Anterior cingulate cortex (tissue), 58 donors: ENCODE results near the gene TMUB1.

Source experiments
- DNase-seq, 58 donors: peaks; one replicate each; lab custom pipeline; 2025; lab: John Stamatoyannopoulos, UW

TMUB1 gene

GRCh38 chr7:151122276-151122675 lies 39.0 kb upstream of the TMUB1 start:
- DNase-seq = peak in 1 of 58 donors; percentile 47

- no peak for DNase-seq
Observed at GRCh38 chr7:151121380-151122170, 38.3 kb upstream of the TMUB1 start.

GRCh38 chr7:151120896-151121295 lies 37.6 kb upstream of the TMUB1 start:
- DNase-seq = peak in 37 of 58 donors; percentile 10 to 74 (median 43)

DNA sequence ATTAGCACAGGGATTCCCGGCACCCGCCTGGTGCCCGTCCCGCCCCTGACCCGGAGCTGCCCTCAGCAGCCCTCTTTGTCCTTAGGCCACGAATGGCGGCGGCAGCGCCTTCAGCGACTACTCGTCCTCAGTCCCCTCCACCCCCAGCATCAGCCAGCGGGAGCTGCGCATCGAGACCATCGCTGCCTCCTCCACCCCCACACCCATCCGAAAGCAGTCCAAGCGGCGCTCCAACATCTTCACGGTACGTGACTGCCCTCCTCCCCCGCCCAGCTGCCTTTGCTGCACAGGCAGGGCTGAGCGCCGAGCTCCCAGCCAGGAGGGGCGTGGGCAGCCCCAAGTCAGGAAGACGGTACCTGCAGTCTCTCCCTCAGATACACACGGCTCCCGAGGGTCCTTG lies 36.6 kb upstream of the TMUB1 start:
- DNase-seq = peak in 38 of 58 donors; percentile 14 to 84 (median 52)

DNA sequence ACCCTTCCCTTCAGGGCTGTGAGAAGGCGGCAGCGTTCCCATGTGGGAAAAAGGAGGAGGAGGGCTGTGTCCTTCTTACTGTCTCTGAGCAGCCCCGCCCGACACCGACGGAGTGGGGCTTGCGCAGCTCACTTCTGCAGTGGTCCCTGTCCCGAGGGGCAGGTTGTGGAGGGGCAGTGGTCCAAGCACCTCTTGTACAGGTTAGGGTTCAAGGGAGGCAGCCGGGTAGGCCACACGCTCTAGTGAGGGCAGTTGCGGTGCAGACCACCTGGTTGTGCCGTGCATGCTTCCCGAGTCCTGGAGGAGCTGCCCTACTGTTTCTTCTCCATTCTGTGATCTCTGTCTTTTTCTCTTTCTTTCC lies 35.7 kb upstream of the TMUB1 start:
- DNase-seq = no peak

- DNase-seq = no peak
Observed at GRCh38 chr7:151118108-151119054, 35.1 kb upstream of the TMUB1 start.

DNA sequence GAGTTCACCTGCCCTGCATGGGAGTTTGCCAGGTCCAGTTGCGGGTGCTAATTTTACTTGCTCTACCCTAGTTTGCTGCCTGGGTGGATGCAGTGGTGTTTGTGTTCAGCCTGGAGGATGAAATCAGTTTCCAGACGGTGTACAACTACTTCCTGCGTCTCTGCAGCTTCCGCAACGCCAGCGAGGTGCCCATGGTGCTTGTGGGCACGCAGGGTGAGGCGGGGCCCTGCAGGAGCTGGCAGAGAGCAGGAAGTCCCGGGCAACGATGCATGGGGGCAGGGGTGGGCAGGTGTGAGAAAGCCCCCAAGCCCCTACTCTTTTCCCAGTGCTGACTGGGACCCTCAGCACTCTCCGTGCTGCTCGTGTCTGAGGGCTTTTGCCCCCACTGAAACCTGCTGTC lies 34.3 kb upstream of the TMUB1 start:
- DNase-seq = no peak

DNA sequence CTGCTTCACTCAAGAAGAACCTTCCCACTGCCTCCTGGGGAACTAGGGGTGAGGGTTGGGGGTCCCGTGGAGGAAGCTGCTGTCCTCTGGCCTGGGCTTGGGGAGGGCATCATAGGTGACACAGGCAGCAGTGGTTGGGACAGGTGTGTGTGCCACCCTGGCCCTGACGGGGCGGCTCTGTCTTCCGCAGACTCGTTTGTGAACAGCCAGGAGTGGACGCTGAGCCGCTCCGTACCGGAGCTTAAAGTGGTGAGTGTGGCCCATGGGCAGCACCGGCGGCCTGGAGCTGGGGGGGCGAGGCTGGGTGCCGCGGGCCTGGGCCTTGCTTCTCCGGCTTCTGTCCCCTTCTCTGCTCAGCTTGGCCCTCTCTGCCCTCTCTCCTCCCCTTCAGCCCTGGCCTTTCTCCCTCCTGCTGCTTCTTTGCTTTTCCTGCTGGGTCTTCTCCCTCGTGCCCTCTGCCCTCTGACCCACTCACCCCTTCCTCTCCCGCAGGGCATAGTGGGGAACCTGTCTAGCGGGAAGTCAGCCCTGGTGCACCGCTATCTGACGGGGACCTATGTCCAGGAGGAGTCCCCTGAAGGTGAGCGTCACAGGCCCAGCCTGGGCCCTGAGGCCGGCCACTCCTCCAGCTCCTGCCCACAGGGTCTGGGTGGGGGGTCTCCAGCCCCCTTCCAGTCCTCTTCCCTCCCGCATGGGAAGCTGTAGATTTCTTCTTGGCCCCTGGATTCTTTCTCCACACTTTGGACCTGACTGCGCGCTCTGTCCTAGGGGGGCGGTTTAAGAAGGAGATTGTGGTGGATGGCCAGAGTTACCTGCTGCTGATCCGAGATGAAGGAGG lies 33.5 kb upstream of the TMUB1 start:
- no peak for DNase-seq

DNA sequence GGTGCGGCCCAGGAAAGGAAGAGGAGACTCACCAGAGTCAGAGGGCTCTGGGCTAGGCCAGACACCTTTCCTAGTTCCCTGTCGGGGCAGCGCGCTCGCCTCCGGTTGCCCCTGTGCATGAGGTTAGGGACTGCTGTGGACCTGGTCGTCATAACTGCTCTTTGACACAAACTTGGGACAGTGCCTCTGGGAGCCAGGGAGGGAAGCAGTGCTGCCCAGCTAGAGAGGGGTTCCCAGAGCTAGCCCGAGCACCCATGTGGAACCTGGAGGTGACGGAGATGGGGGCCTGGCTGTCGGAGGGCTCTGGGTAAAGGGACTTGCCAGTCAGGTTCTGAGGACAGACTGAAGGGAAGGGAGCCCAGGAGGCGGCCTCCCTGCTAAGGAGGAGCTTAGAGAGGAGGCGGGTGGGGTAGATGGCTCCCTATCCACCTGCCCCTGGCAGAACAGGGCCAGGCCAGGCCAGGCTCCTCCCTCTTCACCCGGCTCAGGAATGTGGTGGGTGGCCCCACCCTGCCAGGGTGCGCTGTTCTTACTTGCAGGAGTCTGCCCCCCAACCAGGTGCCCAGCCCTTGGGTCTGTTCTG lies 32.6 kb upstream of the TMUB1 start:
- no peak for DNase-seq

- DNase-seq = peak in 3 of 58 donors; percentile 12 to 21 (median 16)
Observed at GRCh38 chr7:151115121-151115835, 32.0 kb upstream of the TMUB1 start.

GRCh38 chr7:151114151-151115090 lies 31.1 kb upstream of the TMUB1 start:
- DNase-seq = no peak

GRCh38 chr7:151113344-151114150 lies 30.3 kb upstream of the TMUB1 start:
- no peak for DNase-seq

DNA sequence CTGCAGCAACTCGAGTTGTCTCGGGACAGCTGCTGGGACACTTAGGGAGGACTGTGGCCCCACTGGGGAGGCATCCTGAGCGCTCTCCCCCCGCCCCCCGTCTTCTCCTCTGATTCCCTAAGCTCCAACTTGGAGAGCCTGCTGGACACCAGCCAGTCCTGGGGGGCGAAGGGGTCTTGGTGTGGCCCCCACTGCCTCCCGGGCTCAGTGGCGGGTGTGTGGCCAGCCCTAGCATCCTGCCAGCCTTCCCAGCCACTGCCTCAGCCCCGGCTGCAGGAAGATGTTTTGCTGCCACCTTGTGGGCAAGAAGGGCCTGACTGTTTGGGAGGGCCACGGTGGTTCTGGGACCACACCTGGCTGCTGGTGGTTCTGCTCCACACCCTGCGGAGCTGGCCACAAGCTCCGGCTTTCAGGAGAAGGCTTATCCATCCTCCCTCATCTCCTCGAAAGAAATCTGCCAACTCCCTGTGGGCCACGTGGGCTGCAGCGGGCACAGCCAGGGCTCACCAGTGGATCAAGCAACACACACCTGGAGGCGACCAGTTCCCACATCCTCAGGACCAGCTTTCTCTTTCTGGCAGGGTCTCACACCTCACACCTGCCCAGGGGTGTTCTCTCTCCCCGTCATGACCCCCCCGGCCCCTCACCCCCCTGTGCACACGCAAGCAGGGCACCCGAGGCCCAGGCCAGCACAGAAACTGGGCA lies 27.8 kb upstream of the TMUB1 start:
- DNase-seq = peak in 50 of 58 donors; percentile 10 to 79 (median 56)

GRCh38 chr7:151110236-151110940 lies 27.1 kb upstream of the TMUB1 start:
- no peak for DNase-seq

GRCh38 chr7:151109094-151110048 lies 26.1 kb upstream of the TMUB1 start:
- no peak for DNase-seq
